Measurements from ENCODE around the gene SRSF3. TPM values are rescaled to one million over a fixed set of nuclear protein-coding genes. Genes with fewer than 3 reads are reported as not detected.

Gene SRSF3
- 356 and 638 TPM in 2 replicates for total RNA-seq

GRCh38 chr6:36594029-36594815 lies at the start of gene SRSF3:
Gene SRSF3 (plus strand): TSS chr6:36594362. CDS start chr6:36596763, 2,401 bp downstream.

DNA sequence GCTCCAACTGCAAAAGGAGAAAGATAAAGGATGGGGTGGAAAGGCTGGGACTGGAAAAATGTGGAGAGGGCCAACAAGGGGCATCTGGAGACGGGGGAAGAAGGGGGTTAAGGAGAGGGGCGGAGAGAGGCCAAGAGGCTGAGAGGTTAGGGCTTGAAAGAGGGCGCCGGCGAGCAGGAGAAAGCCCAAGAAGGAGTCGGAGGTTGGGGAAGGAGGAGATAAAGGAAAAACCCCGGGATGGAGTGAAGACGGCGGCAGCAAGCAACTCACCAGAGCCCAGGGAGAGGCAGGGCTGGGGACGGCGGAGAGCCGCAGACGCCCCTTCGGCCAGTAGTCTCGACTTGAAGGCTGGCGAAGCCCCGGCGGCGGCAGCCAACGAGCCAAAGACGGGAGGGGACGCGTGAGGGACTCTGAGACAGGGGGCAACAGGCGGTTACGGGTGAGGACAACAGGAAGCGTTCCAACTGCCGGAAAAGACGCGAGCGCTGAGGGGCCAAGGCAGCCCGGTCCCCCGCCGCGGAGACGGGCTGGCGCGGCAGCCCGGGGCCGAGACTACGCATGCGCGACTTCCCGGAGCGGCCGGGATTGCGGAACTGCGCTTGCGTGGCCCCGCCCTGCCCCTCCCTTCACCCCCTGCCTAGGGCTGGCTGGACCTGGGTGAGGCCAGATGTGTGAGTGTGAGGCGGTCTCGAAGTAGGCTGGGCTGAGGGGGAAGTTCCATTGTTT lies 47.1 kb upstream of the SRSF3 start, which contains the start of gene STK38:
Gene STK38, minus strand, starts transcription at position 560 of the 726 bp plus-strand sequence. CDS start 7,277 bp downstream, outside the sequence.

Other genes starting within 250 kb of the SRSF3 start
- gene ETV7, start 206.7 kb upstream of the SRSF3 start, total RNA-seq, result under 0.01 and 1.4 TPM in 2 replicates
- gene PXT1, start 151.5 kb upstream of the SRSF3 start, total RNA-seq, result not detected in 2 replicates
- 57.8 and 59.8 TPM in 2 replicates for gene KCTD20, start 151.4 kb upstream of the SRSF3 start, total RNA-seq
- gene STK38, start 46.9 kb upstream of the SRSF3 start, total RNA-seq, result 8.1 and 13.1 TPM in 2 replicates
- 137 and 142 TPM in 2 replicates for gene CDKN1A, start 84.4 kb downstream of the SRSF3 start, total RNA-seq
- not detected in 2 replicates for gene RAB44, start 103.5 kb downstream of the SRSF3 start, total RNA-seq
- 4.6 and 5.8 TPM in 2 replicates for gene CPNE5, start 245.1 kb downstream of the SRSF3 start, total RNA-seq

Data from epithelial cell of umbilical artery (primary cell).